HepG2 (cell line): ENCODE measurements around the gene CORO1C. TPM values are rescaled to one million over a fixed set of nuclear protein-coding genes. Genes with fewer than 3 reads are reported as not detected.

Source experiments
- CENPBD1 ChIP-seq: sonication (generic); formaldehyde crosslinking; IDR thresholded peaks from 2 replicates; pipeline ENCODE4 v1.8.0; 2022; ENCODE audit warnings: missing genetic modification reagents, low read depth, mild to moderate bottlenecking, borderline replicate concordance
- CTCF ChIP-seq: sonication (generic); formaldehyde crosslinking; IDR thresholded peaks from 2 replicates; pipeline ENCODE4 v1.5.0; 2020; ENCODE audit warnings: mild to moderate bottlenecking, missing genetic modification reagents, moderate library complexity
- DZIP1 ChIP-seq: sonication (generic); formaldehyde crosslinking; IDR thresholded peaks from 2 replicates; pipeline ENCODE4 v1.5.0; 2020; ENCODE audit warnings: mild to moderate bottlenecking, missing genetic modification reagents
- GZF1 ChIP-seq: sonication (generic); formaldehyde crosslinking; IDR thresholded peaks from 2 replicates; pipeline ENCODE4 v1.5.1; 2020; ENCODE audit warnings: mild to moderate bottlenecking, missing genetic modification reagents
- HMGXB4 ChIP-seq, 2 experiments: sonication (generic) in 1 of 2; formaldehyde crosslinking in 1 of 2; IDR thresholded peaks; 2 replicates each; pipeline versions ENCODE4 v1.4.0 to v1.6.1; 2018 to 2020; ENCODE audit warnings: missing genetic modification reagents in 2 of 2, borderline replicate concordance in 1 of 2, low read depth in 1 of 2, mild to moderate bottlenecking in 1 of 2, missing biosample characterization in 1 of 2
- STAG1 ChIP-seq: sonication (generic); formaldehyde crosslinking; IDR thresholded peaks from 2 replicates; pipeline ENCODE4 v1.4.0; 2020; ENCODE audit warnings: missing genetic modification reagents
- XRCC5 ChIP-seq: fragments of 200-400 bp; formaldehyde crosslinking; optimal IDR thresholded peaks from 2 replicates; pipeline ENCODE3; 2017; ENCODE audit warnings: mild to moderate bottlenecking, low read length
- ZBTB40 ChIP-seq, 2 experiments: fragments of 450-650 bp in 1 of 2; sonication (generic) in 1 of 2; formaldehyde crosslinking in 1 of 2; IDR thresholded peaks; 2 replicates each; pipeline versions ENCODE4 v1.6.1 to v1.8.0; 2016 to 2022; ENCODE audit warnings: antibody characterized with exemption in 1 of 2, mild to moderate bottlenecking in 1 of 2, missing genetic modification reagents in 1 of 2
- ZNF20 ChIP-seq: sonication (generic); formaldehyde crosslinking; IDR thresholded peaks from 2 replicates; pipeline ENCODE4 v1.4.0; 2020; ENCODE audit warnings: mild to moderate bottlenecking, moderate library complexity, missing genetic modification reagents
- ZNF335 ChIP-seq: sonication (generic); formaldehyde crosslinking; IDR thresholded peaks from 2 replicates; pipeline ENCODE4 v1.4.0; 2020; ENCODE audit warnings: missing genetic modification reagents
- polyA plus RNA-seq, 8 experiments: library from polyadenylated mRNA; depleted of rRNA in 3 of 8; stranded (reverse) in 7 of 8; unstranded in 1 of 8; fragments of >200 nt; fragmentation: Illumina TruSeq in 4 of 8; extraction: Trizol in 4 of 8; gene quantifications; 2 replicates each; pipeline versions ENCODE4 v1.2.1 to v1.2.3, GENCODE V29; 2011 to 2016; ENCODE audit warnings: low read depth in 4 of 8, missing spikeins in 1 of 8, mixed read lengths in 1 of 8; ENCODE audit not compliant: insufficient read depth in 1 of 8
- total RNA-seq, 5 experiments: library from RNA; depleted of rRNA; stranded (reverse); fragments of >200 nt; fragmentation: Illumina TruSeq; extraction: Trizol; gene quantifications; 2 replicates each; pipeline ENCODE4 v1.2.3, GENCODE V29; 2016; ENCODE audit warnings: low read depth in 1 of 5

The CORO1C gene
- total and polyA plus RNA-seq, 2 of the 13 experiments (the other 11 are each of a cell fraction or from before 2014, with no cell fraction given): 73.7 to 131 TPM

GRCh38 chr12:108618079-108618952, 113.0 kb downstream of the CORO1C start (continued):
- TF ChIP-seq GZF1 (CRISPR knock-in tag) (peak; percentile 86; the same call in 1 of the 2 replicates), DZIP1 (no peak), ZNF20 (no peak), ZNF335 (CRISPR knock-in tag) (0 out of 2 replicates have a peak, but pooled peaks have one; percentile 66), HMGXB4 (CRISPR knock-in tag; IDR thresholded peaks at IDR 0.05; ENCODE audit: borderline replicate concordance in 1 of 2, low read depth in 1 of 2) (peak; percentile 49 to 51; a peak in 1 of 4 replicates), ZBTB40 (IDR thresholded peaks at IDR 0.05) (no peak), ZBTB40 (CRISPR knock-in tag; IDR thresholded peaks at IDR 0.05) (peak; percentile 38; the same call in 1 of the 2 replicates), XRCC5 (peak; percentile 62), CTCF (CRISPR knock-in tag) (peak; percentile 89), STAG1 (CRISPR knock-in tag) (peak; percentile 86), CENPBD1 (no peak)
